Measurements from ENCODE around the gene KRTAP3-3.

The KRTAP3-3 gene

GRCh38 chr17:40958086-40958953 is 35.6 kb downstream of the KRTAP3-3 start:
- no peak for DNase-seq (ENCODE audit: low read depth)

- DNase-seq (ENCODE audit: low read depth): no peak
Measured at GRCh38 chr17:40956401-40957254, 37.3 kb downstream of the KRTAP3-3 start.

DNA sequence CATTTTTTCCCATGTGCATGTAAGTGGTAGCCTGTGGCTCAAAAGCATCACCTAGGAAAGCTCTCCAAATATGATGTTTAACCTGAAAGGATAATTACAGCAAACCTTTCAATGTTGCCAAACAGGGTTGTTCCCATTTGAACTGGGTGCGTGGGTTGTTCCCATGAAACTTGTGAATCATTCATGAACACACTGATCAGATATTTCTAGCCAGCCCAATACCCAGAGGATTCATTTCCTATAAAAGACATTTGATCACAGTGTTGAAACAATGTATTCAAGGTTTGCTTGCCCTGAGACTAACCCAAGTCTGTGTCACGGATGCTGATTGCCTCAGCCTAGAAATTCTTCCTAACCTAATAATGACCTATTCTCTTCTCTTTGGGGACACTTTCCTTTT is 40.1 kb downstream of the KRTAP3-3 start:
- no peak for DNase-seq (ENCODE audit: low read depth)

- no peak for DNase-seq (ENCODE audit: low read depth)
Measured at GRCh38 chr17:40952661-40953060, 41.3 kb downstream of the KRTAP3-3 start.

- no peak for DNase-seq (ENCODE audit: low read depth)
Measured at GRCh38 chr17:40952154-40952553, 41.8 kb downstream of the KRTAP3-3 start.

GRCh38 chr17:40951011-40951622 is 42.8 kb downstream of the KRTAP3-3 start:
- DNase-seq (ENCODE audit: low read depth): no peak

- DNase-seq (ENCODE audit: low read depth): no peak
Measured at GRCh38 chr17:40950176-40950575, 43.8 kb downstream of the KRTAP3-3 start.

DNA sequence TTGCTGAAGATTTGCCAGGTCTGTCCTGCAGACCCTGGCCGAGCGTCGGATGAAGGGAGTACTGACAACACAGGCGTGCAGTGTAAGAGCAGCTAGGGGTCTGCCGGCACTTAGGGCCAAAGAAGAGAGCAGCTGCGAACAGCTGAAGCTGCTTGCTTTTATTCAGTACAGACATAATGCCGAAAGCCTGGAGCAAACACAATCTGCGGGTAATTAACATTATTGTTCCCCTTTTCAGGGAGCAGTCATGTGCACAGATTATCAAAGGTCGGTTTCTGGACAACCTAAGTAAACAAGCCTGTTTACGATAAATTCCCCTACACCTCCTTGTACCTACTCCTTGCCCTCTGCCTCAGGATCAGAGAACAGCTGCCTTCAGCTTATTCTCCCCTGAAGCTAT is 44.5 kb downstream of the KRTAP3-3 start:
- DNase-seq (ENCODE audit: low read depth): no peak

DNA sequence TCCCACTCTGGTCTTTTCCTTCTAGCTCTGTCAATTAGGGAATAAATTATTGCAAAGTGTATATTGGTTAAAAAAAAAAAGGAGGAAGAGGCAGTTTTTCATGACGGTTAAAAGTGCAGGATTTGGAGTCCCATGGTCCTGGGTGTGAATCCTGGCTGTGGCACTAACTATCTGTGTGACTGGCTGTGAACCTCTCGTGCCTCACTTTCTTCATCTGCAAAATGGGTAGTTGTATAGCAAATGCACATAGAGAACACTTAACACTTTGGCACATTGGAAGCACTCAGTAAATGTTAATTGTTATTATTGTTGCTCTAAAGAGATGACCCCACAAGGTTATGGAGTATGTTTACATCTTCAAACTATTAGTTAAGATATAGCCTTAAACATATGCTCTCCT is 46.0 kb downstream of the KRTAP3-3 start:
- no peak for DNase-seq (ENCODE audit: low read depth)

- no peak for DNase-seq (ENCODE audit: low read depth)
Measured at GRCh38 chr17:40945414-40945813, 48.5 kb downstream of the KRTAP3-3 start.

DNA sequence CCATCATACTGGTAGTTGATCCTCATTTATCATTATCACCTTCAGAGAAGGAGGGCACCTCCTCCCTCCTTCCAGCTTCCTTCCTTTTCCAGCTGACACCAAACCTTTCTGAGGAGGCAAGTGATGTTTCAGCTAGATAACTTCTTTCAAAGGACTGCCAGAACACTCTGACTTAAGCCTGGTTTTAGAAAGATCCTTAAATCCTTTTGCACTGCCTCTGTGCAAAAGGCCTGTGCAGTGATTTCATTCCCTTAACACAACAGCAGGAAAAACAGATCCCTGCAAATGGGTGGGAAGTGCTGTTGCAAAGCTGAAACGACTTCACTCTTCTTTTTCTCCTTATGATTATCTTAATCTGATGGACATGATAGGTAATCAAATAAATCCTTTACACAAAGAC is 49.4 kb downstream of the KRTAP3-3 start:
- DNase-seq (ENCODE audit: low read depth): no peak

Data from activated gamma-delta T cell treated with anti-CD3 and anti-CD28 coated beads, Interleukin-2, amount 50 U/mL, for 16 hours (primary cell).